GM12873 (cell line): ENCODE data around the gene RNASEH1.

Source experiments
- CTCF ChIP-seq: IDR thresholded peaks from 2 replicates; pipeline ENCODE4 v1.5.1; 2012; ENCODE audit warnings: low read depth, mild to moderate bottlenecking, moderate library complexity, low read length, control low read depth; ENCODE audit not compliant: insufficient read depth; ENCODE audit errors: missing control alignments

Gene RNASEH1

GRCh38 chr2:3587021-3587420, 28.9 kb upstream of the RNASEH1 start:
- no peak for TF ChIP-seq CTCF

- TF ChIP-seq CTCF = no peak
These were observed 28.1 kb upstream of the RNASEH1 start for GRCh38 chr2:3586220-3586619.

DNA sequence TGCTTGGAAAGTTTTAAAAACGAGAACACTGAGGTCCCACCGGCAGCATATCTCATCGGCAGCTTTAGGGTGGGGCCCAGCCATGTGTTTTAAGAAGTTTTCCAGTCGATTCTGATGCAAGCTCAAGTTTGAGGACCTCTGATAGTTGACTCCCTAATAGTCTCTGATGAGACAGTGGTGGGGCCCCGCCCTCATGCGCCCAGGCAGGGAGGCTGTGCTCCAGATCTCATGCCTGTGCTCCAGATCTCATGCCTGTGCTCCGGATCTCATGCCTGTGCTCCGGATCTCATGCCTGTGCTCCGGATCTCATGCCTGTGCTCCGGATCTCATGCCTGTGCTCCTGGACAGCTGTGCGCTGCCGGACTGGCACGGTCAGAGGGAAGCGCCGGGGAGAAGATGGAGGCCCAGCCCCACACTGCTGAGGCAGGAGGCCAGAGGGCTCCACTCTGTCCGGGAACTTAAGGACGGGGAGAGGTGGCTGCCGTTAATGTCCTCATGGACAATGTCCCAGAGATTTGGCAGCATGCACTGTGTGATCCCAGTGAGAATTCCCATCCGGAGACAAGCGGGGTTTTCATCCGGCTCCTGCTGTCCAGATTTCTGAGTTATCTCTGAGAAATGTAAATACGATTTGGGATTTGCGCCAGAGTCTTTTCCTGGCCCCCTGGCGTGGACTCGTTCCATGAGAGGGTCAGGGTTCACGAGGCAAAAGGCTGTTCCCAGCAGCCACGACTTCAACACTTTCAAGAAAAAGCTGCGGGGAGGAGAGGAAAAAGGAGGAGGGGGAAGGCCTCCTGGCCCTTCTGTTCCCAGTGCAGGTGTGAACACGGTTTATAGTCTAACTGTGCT, 27.4 kb upstream of the RNASEH1 start:
- TF ChIP-seq CTCF = no peak

- no peak for TF ChIP-seq CTCF
These were observed 26.6 kb upstream of the RNASEH1 start for GRCh38 chr2:3584608-3585260.

DNA sequence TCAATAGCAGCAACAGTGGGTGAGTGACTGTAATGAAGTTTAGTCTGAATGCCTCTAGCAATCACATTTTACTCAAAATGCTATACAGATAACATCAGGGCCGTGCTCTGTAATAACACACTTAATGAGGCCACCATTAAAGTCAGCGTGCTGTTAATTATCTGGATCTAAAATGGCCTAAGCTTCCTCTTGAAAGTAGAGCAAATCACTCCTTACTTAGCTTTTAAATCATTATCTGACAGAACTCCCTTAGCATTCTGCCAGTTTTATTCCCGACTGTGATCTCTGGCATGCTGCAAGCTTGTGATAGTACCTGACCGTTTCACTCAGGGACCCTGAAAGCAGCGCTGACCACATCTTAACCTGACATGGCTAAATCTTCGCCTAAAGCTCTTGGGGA, 25.9 kb upstream of the RNASEH1 start:
- no peak for TF ChIP-seq CTCF

GRCh38 chr2:3581367-3582262, 23.5 kb upstream of the RNASEH1 start:
- no peak for TF ChIP-seq CTCF

GRCh38 chr2:3580449-3580848, 22.3 kb upstream of the RNASEH1 start:
- TF ChIP-seq CTCF = no peak
